RPMI8226 (cell line): ENCODE data around the gene KIAA1217.
"Not testable (repeated sequence)": the region's sequence is repeated elsewhere in the genome, so short reads cannot be mapped to it uniquely, and the experiment has no call there.

Source experiments
- DNase-seq: peaks from one replicate; pipeline ENCODE4 v3.0.0-alpha.2; 2015

KIAA1217 gene

GRCh38 chr10:24292304-24293293 is 83.7 kb downstream of the KIAA1217 start:
- DNase-seq, result no peak

GRCh38 chr10:24299578-24300260 is 90.8 kb downstream of the KIAA1217 start:
- no peak for DNase-seq

DNA sequence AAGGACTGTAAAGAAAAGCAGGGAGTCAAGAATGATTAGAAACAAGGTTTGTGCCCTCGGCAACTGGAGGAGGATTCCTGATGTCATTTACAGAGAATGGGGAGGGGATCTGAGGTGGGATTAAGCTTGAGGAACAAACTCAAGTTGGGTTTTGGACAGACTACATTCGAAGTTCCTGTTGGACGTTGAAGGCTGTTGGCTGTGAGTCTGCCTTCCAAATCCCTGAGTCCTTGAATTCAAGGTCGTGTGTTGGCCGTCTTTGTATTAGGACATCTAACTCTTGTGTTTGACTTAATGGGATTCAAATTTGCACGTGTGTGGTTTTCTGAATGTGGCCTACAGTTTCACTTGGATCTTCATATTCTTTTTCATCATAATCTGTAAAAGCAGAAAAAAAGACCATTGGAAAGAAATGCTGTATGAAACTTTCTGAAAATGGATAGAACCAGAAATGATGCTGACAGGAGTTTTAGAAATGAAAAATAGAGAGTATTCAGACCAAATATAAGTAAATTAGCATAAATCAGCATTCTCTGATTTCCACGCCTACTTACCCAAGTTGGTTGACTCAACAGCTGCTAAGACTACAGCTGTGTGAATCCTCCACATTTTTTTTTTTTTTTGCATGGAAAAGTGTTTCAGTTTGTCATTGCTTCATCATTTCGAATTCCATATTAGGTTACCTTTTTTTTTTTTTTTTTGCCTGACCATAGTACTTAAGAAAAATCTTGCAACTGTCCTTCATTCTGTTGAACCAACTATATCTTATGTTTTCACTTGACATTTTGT is 94.8 kb downstream of the KIAA1217 start:
- DNase-seq, result no peak

- no peak for DNase-seq
These were observed 96.9 kb downstream of the KIAA1217 start for GRCh38 chr10:24305551-24306506.

GRCh38 chr10:24306507-24306875 is 97.6 kb downstream of the KIAA1217 start:
- DNase-seq, result no peak

DNA sequence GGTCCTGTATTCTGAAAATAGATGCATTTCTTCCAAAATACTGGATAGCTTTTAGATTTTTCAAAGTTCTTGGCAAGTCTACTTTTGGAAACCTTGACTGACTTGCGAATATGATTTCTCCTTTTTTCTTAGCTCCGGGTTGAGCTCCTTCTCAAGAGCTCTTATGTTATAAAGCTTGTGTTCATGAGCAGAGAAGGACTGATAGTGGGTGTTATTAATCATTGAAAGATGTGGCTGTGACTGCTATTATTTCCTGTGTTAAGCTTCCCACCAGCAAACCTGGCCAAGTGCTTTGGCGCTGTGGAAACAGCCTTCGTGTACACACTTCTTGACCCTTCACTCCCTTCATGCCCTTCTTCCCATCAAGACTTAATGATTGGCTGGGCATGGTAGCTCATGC is 98.2 kb downstream of the KIAA1217 start:
- DNase-seq, result no peak

DNA sequence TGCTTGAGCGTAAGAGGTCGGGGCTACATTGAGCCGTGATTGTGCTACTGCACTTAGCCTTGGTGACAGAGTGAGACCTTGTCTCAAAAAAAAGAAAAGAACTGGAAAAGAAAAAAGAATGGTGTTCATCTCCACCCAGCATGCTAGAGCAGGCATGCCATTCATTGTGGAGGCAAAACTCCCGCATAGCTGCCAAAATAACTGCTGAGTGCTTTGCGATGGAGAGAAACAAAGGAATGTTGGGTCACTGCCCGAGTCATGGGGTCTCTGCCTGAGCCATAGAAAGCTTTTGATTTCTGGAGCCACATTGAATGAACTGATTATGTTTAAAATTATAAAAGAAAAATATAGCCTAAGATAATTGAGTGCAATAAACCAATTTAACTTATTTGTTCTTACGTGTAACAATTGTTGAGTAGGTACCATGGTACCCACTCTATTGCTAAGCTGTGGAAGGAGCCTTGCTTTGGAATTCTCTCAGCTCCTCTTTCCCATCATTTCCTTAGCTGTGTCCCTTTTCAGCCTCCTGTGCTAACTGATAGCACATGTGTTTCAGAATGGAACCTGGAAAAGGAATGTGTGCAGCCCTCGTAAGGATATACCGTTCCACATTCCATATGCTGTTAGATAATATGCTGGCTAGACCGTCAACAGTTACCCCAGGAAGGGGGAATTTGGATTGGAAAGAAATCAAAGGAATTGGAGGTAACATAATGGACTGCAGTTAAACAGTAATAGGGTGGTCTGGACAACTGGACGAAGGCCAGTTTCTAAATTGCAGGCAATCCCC is 99.0 kb downstream of the KIAA1217 start:
- DNase-seq, result no peak

DNA sequence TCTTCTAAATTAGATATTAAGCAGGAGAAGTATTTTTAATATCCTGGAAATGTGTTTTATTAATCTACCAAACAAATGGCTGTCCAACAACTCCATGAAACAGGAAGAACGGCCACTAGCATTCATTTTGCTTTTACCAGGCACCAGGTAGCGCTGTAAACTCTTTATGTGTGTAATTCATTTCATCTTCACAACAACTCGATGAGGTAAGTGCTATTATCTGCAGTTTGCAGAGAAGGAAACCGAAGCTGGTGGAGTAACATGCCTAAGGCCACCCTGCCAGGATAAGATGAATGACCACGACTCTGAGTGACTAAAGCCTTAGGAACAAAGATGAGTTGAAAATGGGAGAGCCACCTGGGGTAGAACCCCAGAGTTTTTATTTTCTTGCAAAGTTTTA is 101.2 kb downstream of the KIAA1217 start:
- no peak for DNase-seq

DNA sequence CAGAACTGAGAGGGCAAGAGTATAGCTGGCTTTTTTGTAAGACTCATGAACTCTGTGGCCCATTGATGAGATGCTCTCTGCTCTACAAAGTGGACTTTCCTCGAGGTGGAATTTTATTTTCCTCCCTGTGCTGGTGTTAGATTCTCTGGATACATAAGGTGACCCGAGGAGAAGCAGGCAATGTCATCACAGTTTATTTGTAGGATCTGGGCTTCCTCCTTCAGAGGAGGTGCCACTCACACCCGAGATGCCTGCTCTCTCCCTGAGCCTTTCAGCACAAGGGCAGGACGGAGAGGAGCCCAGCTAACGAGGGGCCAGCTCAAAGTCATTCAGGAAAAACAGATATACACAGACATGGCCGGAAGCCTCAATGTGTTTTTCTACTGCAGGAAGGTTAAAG is 103.0 kb downstream of the KIAA1217 start:
- DNase-seq, result no peak

GRCh38 chr10:24313283-24313682 is 104.3 kb downstream of the KIAA1217 start:
- DNase-seq, result no peak

DNA sequence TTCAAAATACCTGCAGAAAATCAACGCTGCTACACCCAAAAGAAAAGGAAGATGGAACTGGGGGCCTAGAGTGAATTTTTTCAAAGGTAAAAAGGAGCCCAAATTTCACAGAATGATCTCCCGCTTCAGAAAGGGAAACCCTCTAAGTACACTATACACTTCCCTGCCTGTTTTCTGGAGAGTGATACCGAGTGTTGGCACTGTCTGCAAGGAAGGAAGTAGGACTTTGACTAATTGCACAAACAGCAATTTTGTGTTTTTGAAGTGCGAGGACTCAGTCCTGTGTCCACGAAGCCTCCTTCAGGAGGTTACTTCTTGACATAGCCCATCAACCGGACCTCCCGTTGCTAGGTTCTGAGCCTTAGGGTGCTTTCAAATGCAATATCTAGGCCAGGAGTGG is 106.3 kb downstream of the KIAA1217 start:
- no peak for DNase-seq

DNA sequence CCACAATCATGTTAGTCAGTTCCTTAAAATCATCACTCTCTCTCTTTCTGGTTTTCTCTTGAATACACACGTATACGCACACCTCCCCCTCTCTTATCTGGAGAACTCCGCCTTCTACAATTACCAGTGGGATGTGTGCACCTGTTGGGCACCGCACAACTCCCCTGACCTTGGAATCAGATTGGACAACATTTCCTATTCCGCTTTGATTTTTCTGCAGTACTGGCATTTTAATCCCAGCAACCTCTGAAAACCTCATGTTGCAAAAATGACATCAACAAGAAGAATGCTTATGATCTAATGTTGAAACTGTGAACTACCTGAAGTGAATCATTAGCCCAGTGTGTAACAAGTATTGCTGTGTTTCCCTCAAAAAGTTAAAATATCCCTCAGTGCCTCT is 109.6 kb downstream of the KIAA1217 start:
- no peak for DNase-seq

GRCh38 chr10:24320373-24320772 is 111.4 kb downstream of the KIAA1217 start:
- no peak for DNase-seq

- no peak for DNase-seq
These were observed 115.7 kb downstream of the KIAA1217 start for GRCh38 chr10:24324651-24325050.

- DNase-seq, result peak; percentile 19
These were observed 122.5 kb downstream of the KIAA1217 start for GRCh38 chr10:24331457-24331856.

DNA sequence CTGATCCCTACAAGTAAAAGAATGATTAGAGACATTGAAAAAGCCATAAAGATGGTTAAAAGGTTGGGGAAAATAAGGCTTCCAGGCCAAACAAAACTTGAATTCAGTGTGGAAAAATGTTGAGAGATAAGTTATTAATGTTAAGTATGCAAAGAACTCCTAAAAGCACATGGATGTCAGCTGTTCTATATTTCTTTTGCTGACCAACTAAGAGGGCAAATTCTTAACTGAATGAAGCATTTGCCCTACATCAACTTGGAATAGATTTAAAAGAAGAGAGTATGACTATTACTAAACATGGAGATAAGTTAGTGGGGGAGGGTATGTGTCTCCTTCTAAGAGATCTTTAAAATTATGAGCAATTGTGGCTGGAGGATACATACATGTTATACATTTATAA is 124.8 kb downstream of the KIAA1217 start:
- no peak for DNase-seq

GRCh38 chr10:24334279-24334939 is 125.5 kb downstream of the KIAA1217 start:
- DNase-seq, result no peak

- not testable (repeated sequence) for DNase-seq
These were observed 128.8 kb downstream of the KIAA1217 start for GRCh38 chr10:24337723-24338122.

- DNase-seq, result no peak
These were observed 130.4 kb downstream of the KIAA1217 start for GRCh38 chr10:24339387-24339786.

GRCh38 chr10:24340446-24340845 is 131.5 kb downstream of the KIAA1217 start:
- no peak for DNase-seq

GRCh38 chr10:24340883-24341282 is 131.9 kb downstream of the KIAA1217 start:
- no peak for DNase-seq
